ENCODE results near the gene FAM174A. TPM values are rescaled to one million over a fixed set of nuclear protein-coding genes. Genes with fewer than 3 reads are reported as not detected.
A peak's percentile ranks its signal among the peaks of the same experiment; 100 is the strongest.

FAM174A gene
- total RNA-seq, 1 experiment from 2014 or later: 3.1 TPM

GRCh38 chr5:100520348-100520747 is 14.8 kb upstream of the FAM174A start:
- Histone ChIP-seq H3K27ac (ENCODE audit: low read depth, low read length, poor library complexity, severe bottlenecking) (no peak overlapping the region), H3K4me1 (ENCODE audit: insufficient read depth, low read length, poor library complexity, severe bottlenecking) (no peaks in the 10 kb centered on the region), H3K4me3 (ENCODE audit: low read depth, low read length, poor library complexity, severe bottlenecking) (no peak overlapping the region), H3K27me3 (replicated peaks; ENCODE audit: insufficient read depth, low read depth, low read length, poor library complexity) (no peaks in the 10 kb centered on the region), H3K36me3 (ENCODE audit: insufficient read depth, low read length, poor library complexity, severe bottlenecking) (no peaks in the 10 kb centered on the region), H3K9me3 (ENCODE audit: low read depth, low read length, poor library complexity, severe bottlenecking) (peaks cover 3% of the 10 kb centered on the region)
- TF ChIP-seq, protein P1, sequence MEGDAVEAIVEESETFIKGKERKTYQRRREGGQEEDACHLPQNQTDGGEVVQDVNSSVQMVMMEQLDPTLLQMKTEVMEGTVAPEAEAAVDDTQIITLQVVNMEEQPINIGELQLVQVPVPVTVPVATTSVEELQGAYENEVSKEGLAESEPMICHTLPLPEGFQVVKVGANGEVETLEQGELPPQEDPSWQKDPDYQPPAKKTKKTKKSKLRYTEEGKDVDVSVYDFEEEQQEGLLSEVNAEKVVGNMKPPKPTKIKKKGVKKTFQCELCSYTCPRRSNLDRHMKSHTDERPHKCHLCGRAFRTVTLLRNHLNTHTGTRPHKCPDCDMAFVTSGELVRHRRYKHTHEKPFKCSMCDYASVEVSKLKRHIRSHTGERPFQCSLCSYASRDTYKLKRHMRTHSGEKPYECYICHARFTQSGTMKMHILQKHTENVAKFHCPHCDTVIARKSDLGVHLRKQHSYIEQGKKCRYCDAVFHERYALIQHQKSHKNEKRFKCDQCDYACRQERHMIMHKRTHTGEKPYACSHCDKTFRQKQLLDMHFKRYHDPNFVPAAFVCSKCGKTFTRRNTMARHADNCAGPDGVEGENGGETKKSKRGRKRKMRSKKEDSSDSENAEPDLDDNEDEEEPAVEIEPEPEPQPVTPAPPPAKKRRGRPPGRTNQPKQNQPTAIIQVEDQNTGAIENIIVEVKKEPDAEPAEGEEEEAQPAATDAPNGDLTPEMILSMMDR (conservative IDR thresholded peaks at IDR 0.05; ENCODE audit: low read depth, low read length): 0 out of 2 replicates have a peak, but pooled peaks have one; percentile 29
- TF ChIP-seq EZH2 (IDR thresholded peaks at IDR 0.05; ENCODE audit: borderline replicate concordance, low read depth, low read length, poor library complexity, severe bottlenecking): no peak
- DNase-seq (ENCODE audit: low spot score): no peak
- intact Hi-C loops (cut with micrococcal nuclease; ENCODE audit: unreplicated experiment): no loop called here
- ChIA-PET CTCF (no interaction called here), POLR2A (ENCODE audit: low non-redundant PET) (no interaction called here)
- no TSS peak for BruUV-seq (replicated peaks)

DNA sequence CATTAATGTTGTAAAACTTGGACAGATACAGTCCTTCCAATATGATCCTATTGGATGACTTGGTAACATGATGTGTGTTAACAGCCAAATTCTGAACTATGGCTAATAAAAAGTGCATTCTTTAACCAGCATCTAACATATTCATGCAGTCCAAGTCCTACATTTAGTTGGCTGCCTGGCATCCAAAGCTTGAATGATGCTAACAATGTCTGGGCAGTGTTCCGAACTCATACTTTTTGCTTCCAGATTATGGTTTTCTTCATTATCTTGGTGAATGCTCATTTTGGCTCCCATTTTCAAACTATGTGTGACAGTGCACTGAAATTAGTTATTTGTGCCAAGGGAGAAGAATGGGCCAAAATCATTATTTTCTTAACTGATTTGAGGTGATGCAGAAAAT is 2.8 kb downstream of the FAM174A start:
- H3K27me3 ChIP-seq (replicated peaks; ENCODE audit: insufficient read depth, low read depth, low read length, poor library complexity): no peaks in the 10 kb centered on the region
- CTCF ChIA-PET: no interaction called here
- H3K4me1 ChIP-seq (ENCODE audit: insufficient read depth, low read length, poor library complexity, severe bottlenecking): peaks cover 14% of the 10 kb centered on the region
- BruUV-seq (replicated peaks): no TSS peak
- H3K4me3 ChIP-seq (ENCODE audit: low read depth, low read length, poor library complexity, severe bottlenecking): no peak overlapping the region
- intact Hi-C loops (cut with micrococcal nuclease; ENCODE audit: unreplicated experiment): no loop called here
- no peak for DNase-seq (ENCODE audit: low spot score)
- TF ChIP-seq, protein P1 (conservative IDR thresholded peaks at IDR 0.05; ENCODE audit: low read depth, low read length): no peak
- TF ChIP-seq EZH2 (IDR thresholded peaks at IDR 0.05; ENCODE audit: borderline replicate concordance, low read depth, low read length, poor library complexity, severe bottlenecking): no peak
- no peak overlapping the region for H3K27ac ChIP-seq (ENCODE audit: low read depth, low read length, poor library complexity, severe bottlenecking)
- POLR2A ChIA-PET (ENCODE audit: low non-redundant PET): no interaction called here
- no peaks in the 10 kb centered on the region for H3K9me3 ChIP-seq (ENCODE audit: low read depth, low read length, poor library complexity, severe bottlenecking)
- no peaks in the 10 kb centered on the region for H3K36me3 ChIP-seq (ENCODE audit: insufficient read depth, low read length, poor library complexity, severe bottlenecking)

- Histone ChIP-seq H3K4me1 (ENCODE audit: insufficient read depth, low read length, poor library complexity, severe bottlenecking) (peaks cover 14% of the 10 kb centered on the region), H3K36me3 (ENCODE audit: insufficient read depth, low read length, poor library complexity, severe bottlenecking) (no peaks in the 10 kb centered on the region), H3K27ac (ENCODE audit: low read depth, low read length, poor library complexity, severe bottlenecking) (no peak overlapping the region), H3K9me3 (ENCODE audit: low read depth, low read length, poor library complexity, severe bottlenecking) (no peaks in the 10 kb centered on the region), H3K27me3 (replicated peaks; ENCODE audit: insufficient read depth, low read depth, low read length, poor library complexity) (no peaks in the 10 kb centered on the region), H3K4me3 (ENCODE audit: low read depth, low read length, poor library complexity, severe bottlenecking) (no peak overlapping the region)
- POLR2A ChIA-PET (ENCODE audit: low non-redundant PET): no interaction called here
- CTCF ChIA-PET: no interaction called here
- DNase-seq (ENCODE audit: low spot score): no peak
- no TSS peak for BruUV-seq (replicated peaks)
- intact Hi-C loops (cut with micrococcal nuclease; ENCODE audit: unreplicated experiment): no loop called here
- no peak for TF ChIP-seq EZH2 (IDR thresholded peaks at IDR 0.05; ENCODE audit: borderline replicate concordance, low read depth, low read length, poor library complexity, severe bottlenecking)
- TF ChIP-seq, protein P1 (conservative IDR thresholded peaks at IDR 0.05; ENCODE audit: low read depth, low read length): no peak
Observed at GRCh38 chr5:100539519-100539918, 4.3 kb downstream of the FAM174A start.
